Activated T-helper 2 cell treated with anti-CD3 and anti-CD28 coated beads, Interferon-gamma antibody, Interleukin-2, Interleukin-4, amounts not matched to agents 10 μg/mL and 5 μg/mL and 100 μg/mL, durations not matched to agents 14 hours and 24 hours and 36 hours (primary cell): Measurements from ENCODE around the gene LECT2. TPM values are rescaled to one million over a fixed set of nuclear protein-coding genes. Genes with fewer than 3 reads are reported as not detected.

Experiments
- DNase-seq: peaks from one replicate; pipeline ENCODE4 v3.0.0; 2021; ENCODE audit warnings: low spot score
- H3K27ac Mint-ChIP-seq: one replicate; pipeline ENCODE4 v1.8.0; 2021; ENCODE audit warnings: mixed read lengths
- H3K27me3 Mint-ChIP-seq: one replicate; pipeline ENCODE4 v1.8.0; 2021; ENCODE audit warnings: low read depth, mixed read lengths
- H3K36me3 Mint-ChIP-seq: one replicate; pipeline ENCODE4 v1.8.0; 2021; ENCODE audit warnings: low read depth, mixed read lengths
- H3K4me1 Mint-ChIP-seq: one replicate; pipeline ENCODE4 v1.8.0; 2021; ENCODE audit warnings: low read depth, mixed read lengths
- H3K4me3 Mint-ChIP-seq: one replicate; pipeline ENCODE4 v1.8.0; 2021; ENCODE audit warnings: low read depth, mild to moderate bottlenecking, moderate library complexity, mixed read lengths
- H3K9me3 Mint-ChIP-seq: one replicate; pipeline ENCODE4 v1.8.0; 2021; ENCODE audit warnings: mixed read lengths
- intact Hi-C: fragments of 100-400 bp; cut with micrococcal nuclease; formaldehyde crosslinking; loops from one replicate; pipeline ENCODE4 v1.15.1; 2023
- total RNA-seq: library from RNA; stranded (reverse); gene quantifications from 2 replicates; pipeline ENCODE4 v1.2.3, GENCODE V29; 2022

LECT2 gene
- total RNA-seq, 1 donor from 2014 or later: not detected

DNA sequence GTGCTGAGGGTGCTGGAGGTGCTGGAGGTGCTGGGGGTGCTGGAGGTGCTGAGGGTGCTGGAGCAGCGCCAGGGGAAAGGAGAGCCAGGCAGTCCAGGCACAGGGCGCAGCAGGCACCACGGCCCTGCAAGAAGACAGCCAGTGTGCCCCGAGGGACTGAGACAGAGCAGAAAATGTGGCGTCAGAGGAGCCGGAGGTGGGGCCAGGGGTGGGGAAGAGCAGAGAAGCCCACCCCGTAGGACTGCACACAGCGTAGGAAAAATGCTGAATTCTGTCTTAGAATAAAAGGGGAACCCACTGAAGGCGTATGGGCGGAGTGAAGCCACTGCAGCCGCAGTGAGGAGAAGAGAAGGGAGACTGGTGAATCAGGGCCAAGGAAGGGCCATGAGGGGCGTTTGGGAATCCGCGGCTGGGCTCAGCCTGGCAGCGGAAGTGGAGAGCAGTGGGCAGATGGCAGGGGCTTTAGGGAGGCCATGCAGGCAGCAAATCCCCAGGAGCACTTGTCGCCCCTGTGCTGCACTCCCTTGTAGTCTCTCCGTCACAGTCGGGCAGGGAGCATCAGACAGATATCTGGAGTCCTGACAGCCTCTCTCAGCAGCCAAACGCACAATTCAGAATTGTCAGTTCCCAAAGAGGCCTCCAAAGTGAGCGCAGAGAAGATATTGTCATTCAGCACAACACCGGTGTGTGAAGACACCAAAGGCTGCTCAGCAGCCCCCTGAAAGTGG lies 35.9 kb upstream of the LECT2 start:
- H3K4me1 Mint-ChIP-seq: no peaks in the 10 kb centered on the region
- no peaks in the 10 kb centered on the region for H3K9me3 Mint-ChIP-seq

DNA sequence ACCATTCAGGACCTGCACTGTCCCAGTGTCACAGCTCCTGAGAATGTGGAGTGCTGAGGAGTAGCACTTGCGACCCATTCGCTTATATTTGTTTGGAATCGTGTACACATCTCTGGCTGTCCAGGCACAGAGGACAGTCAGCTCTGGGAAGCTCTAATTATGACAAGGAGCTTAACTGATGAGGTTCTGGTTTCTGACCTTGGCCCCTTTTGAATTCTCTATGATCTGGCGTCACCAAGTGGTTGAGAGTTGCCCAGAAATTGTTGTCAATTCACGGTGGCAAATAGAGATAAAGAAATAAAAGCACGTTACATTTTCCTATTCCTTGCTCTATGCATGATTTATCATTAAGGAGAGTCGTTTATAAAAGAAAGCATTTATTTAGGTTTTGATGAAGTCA lies 34.9 kb upstream of the LECT2 start:
- Mint-ChIP-seq H3K27ac (no peak overlapping the region), H3K27me3 (peaks cover 6% of the 10 kb centered on the region), H3K36me3 (no peaks in the 10 kb centered on the region), H3K9me3 (no peaks in the 10 kb centered on the region), H3K4me1 (no peaks in the 10 kb centered on the region), H3K4me3 (no peak overlapping the region)
- DNase-seq: no peak
- intact Hi-C loops: no loop called here

More for the DNA sequence above, 35.9 kb upstream of the LECT2 start:
- intact Hi-C loops: no loop called here
- H3K27me3 Mint-ChIP-seq: peaks cover 8% of the 10 kb centered on the region
- H3K36me3 Mint-ChIP-seq: no peaks in the 10 kb centered on the region
- no peak overlapping the region for H3K4me3 Mint-ChIP-seq
- H3K27ac Mint-ChIP-seq: no peak overlapping the region
- DNase-seq: no peak

DNA sequence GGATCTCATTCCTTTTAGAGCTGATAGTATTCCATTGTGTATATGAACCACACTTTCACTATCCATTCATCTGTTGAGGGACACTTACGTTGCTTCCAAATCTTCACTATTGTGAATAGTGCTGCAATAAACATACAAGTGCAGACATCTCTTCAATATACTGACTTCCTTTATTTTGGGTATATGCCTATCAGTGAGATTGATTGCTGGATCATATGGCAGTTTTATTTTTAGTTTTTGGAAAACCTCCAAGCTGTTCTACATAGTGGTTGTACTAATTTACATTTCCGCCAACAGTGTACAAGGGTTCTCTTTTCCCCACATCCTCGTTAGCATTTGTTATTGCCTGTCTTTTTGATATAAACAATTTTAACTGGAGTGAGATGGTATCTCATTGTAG lies 33.8 kb upstream of the LECT2 start:
- H3K4me1 Mint-ChIP-seq: no peaks in the 10 kb centered on the region
- H3K36me3 Mint-ChIP-seq: no peaks in the 10 kb centered on the region
- H3K27ac Mint-ChIP-seq: no peak overlapping the region
- intact Hi-C loops: no loop called here
- no peaks in the 10 kb centered on the region for H3K9me3 Mint-ChIP-seq
- no peak for DNase-seq
- peaks cover 5% of the 10 kb centered on the region for H3K27me3 Mint-ChIP-seq
- H3K4me3 Mint-ChIP-seq: no peak overlapping the region

DNA sequence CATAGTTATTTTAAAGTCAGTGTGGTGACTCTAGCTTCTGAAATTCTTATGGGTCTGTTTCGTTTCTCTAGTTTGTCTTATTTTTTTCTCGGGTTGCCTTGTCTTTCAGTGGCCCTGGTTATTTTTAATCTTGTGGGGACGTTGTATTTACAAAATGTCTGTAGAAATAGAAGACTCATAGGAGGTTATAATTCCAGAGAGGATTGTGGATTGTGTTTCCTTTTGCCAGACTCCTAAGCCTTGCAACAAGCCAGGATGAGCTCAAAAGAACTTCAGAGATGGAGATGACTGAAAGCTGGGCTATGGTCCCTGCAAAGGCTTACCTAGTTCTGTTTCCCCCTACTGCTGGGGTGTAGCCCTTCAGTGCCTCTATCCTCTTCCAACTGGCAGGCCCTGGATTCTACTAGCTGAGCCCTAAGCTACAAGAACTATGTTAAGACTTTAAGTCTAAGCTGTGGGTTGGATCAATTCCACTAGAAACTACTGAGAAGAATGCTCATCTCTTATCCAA lies 32.2 kb upstream of the LECT2 start:
- Mint-ChIP-seq H3K36me3 (no peaks in the 10 kb centered on the region), H3K27ac (no peak overlapping the region), H3K9me3 (no peaks in the 10 kb centered on the region), H3K4me3 (no peak overlapping the region), H3K27me3 (peaks cover 5% of the 10 kb centered on the region), H3K4me1 (no peaks in the 10 kb centered on the region)
- no peak for DNase-seq
- intact Hi-C loops: no loop called here

DNA sequence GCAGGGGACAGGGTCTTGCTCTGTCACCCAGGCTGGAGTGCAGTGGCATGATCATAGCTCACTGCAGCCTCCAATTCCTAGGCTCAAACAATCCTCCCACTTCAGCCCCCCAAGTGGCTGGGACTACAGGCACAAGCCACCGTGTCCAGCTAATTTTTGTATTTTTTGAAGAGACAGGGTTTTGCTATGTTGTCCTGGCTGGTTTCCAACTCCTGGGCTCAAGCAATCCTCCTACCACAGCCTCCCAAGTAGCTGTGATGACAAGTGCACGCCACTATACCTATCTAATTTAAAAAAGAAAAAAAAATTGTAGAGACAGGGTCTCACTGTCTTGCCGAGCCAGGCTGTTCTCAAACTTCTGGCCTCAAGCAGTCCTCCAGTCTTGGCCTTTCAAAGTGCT lies 31.6 kb upstream of the LECT2 start:
- H3K36me3 Mint-ChIP-seq: no peaks in the 10 kb centered on the region
- H3K4me1 Mint-ChIP-seq: no peaks in the 10 kb centered on the region
- H3K27me3 Mint-ChIP-seq: peaks cover 5% of the 10 kb centered on the region
- no peaks in the 10 kb centered on the region for H3K9me3 Mint-ChIP-seq
- intact Hi-C loops: no loop called here
- no peak for DNase-seq
- H3K4me3 Mint-ChIP-seq: no peak overlapping the region
- H3K27ac Mint-ChIP-seq: no peak overlapping the region

DNA sequence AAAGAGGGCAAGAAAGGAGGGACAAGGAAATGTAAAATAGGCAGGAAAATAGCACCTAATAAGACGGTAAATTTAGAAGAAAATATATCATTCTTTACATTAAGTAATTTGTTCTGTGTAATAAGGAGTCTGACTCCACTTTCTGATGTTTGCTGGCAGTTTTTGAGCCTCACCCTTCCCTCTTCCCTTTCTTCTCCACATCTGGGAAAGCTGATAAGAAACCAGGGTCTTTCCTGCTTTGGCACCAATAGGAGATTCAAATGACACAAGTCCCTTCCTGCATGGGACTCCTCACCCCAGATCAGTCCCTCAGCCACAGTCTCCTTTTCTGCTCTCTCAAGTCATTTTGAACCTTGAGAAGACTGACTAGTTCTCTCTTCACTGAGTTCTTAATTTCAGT lies 31.2 kb upstream of the LECT2 start:
- Mint-ChIP-seq H3K4me3 (no peak overlapping the region), H3K36me3 (no peaks in the 10 kb centered on the region), H3K4me1 (no peaks in the 10 kb centered on the region), H3K27ac (no peak overlapping the region), H3K9me3 (no peaks in the 10 kb centered on the region), H3K27me3 (peaks cover 5% of the 10 kb centered on the region)
- DNase-seq: no peak
- intact Hi-C loops: no loop called here

DNA sequence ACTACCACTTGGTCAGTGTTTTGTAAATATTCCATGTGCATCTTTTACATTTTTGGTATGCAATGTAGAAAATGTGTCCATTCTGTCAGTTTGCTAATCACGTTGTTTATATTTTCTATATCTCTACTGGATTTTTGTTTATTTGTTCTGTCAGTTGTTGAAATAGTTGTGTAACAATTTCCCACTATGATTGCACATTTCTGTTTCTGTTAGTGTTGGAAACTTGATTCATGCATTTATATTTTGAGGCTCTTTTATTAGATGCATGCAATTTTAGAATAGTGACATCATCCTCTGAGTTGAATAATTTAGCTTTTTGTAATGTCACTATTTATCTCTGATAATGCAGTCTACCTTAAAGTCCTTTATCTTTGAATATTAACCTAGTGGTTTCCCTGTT lies 25.8 kb upstream of the LECT2 start:
- intact Hi-C loops: no loop called here
- Mint-ChIP-seq H3K27me3 (peaks cover 16% of the 10 kb centered on the region), H3K9me3 (no peaks in the 10 kb centered on the region), H3K4me3 (no peak overlapping the region), H3K4me1 (no peaks in the 10 kb centered on the region), H3K36me3 (no peaks in the 10 kb centered on the region), H3K27ac (no peak overlapping the region)
- no peak for DNase-seq

DNA sequence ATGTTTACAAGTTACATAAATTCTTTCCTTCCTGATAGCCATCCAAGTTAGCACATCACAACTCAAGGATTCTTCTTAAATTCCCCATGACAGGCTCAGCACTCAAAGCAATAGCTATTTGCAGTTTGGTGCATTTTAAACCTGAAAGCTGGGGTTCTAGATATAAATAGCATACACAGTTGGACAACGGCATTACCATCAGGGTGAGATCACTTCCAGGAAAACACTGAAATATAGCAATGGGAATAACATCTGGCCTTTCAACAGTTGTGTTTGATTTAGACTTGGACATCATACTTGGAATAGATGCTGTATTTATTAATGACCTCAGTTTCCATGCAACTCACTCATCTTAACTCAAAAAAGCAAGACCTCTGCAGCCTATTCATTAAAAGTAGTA lies 24.7 kb upstream of the LECT2 start:
- H3K36me3 Mint-ChIP-seq: no peaks in the 10 kb centered on the region
- H3K27ac Mint-ChIP-seq: no peak overlapping the region
- no peaks in the 10 kb centered on the region for H3K9me3 Mint-ChIP-seq
- DNase-seq: no peak
- no peak overlapping the region for H3K4me3 Mint-ChIP-seq
- intact Hi-C loops: loop anchor here (5.0 kb wide), 1 partner anchor 63 kb away; no protein-coding TSS in a partner anchor
- no peaks in the 10 kb centered on the region for H3K4me1 Mint-ChIP-seq
- H3K27me3 Mint-ChIP-seq: peaks cover 20% of the 10 kb centered on the region

DNA sequence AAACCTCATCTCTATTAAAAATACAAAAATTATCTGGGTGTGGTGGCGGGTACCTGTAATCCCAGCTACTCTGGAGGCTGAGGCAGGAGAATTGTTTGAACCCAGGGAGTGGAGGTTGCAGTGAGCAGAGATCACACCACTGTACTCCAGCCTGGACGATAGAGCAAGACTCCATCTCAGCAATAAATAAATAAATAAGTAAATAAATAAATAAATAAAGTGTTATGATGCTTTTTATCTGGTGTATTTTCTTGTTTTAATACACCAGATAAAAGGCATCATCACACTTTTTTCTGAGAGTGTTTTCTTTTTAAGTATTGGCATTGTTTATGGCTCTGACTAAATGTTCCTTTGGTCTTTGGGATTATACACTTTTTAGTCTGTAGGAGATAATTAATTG lies 24.2 kb upstream of the LECT2 start:
- intact Hi-C loops: loop anchor here (5.0 kb wide), 1 partner anchor 63 kb away; no protein-coding TSS in a partner anchor
- Mint-ChIP-seq H3K4me1 (no peaks in the 10 kb centered on the region), H3K27ac (no peak overlapping the region), H3K4me3 (no peak overlapping the region), H3K27me3 (peaks cover 22% of the 10 kb centered on the region), H3K9me3 (no peaks in the 10 kb centered on the region), H3K36me3 (no peaks in the 10 kb centered on the region)
- DNase-seq: no peak

DNA sequence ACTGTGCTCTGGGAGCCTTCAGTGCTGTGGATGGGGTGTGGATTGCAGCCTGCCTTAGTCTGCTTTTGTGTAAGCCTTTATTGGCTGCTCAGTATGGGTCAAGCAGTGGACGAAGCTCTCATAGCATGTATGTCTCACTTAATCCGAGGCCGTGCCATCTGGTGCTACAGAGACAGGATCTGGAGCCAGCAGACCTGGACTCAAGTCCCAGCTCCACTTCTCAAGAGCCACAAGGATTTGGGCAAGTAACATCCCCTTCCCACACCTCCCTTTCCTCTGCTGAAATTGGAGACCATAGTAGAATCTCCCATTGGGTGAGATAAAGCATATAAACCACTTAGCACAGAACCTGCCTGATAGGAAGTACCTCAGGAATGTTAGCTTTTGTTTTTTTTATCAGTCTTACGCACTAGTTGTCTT lies 23.4 kb upstream of the LECT2 start:
- H3K36me3 Mint-ChIP-seq: no peaks in the 10 kb centered on the region
- H3K9me3 Mint-ChIP-seq: no peaks in the 10 kb centered on the region
- H3K27me3 Mint-ChIP-seq: peaks cover 29% of the 10 kb centered on the region
- DNase-seq: no peak
- no peak overlapping the region for H3K4me3 Mint-ChIP-seq
- intact Hi-C loops: loop anchor here (5.0 kb wide), 1 partner anchor 64 kb away; no protein-coding TSS in a partner anchor
- H3K27ac Mint-ChIP-seq: no peak overlapping the region
- no peaks in the 10 kb centered on the region for H3K4me1 Mint-ChIP-seq

DNA sequence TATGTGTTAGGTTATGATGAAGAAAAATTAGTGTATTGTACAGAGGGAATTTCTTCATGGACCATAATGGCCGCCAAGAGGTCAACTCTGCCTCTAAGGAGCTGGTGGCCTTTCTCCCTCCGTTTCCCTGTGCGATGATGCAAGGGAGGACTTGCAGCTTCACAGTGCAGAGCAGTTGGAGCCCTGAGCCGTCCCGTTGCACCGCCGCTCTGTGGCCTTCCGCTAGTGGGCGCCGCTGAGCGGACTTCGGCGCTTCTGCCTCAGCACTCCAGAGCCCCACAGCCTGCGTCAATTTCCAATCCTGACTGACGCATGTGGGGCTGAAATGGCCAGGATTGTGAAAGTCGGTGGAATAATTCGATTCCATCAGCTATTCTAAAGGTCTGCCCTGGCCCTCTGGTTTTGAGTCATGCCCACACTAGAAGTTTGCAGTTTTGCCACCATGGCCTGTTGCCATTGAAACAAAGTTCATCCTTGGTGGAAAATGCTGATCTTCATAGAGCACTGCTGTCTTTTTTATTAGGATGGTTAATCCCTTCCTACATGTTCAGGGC lies 22.7 kb upstream of the LECT2 start:
- no peak overlapping the region for H3K4me3 Mint-ChIP-seq
- H3K27ac Mint-ChIP-seq: no peak overlapping the region
- DNase-seq: peak; percentile 47
- no peaks in the 10 kb centered on the region for H3K36me3 Mint-ChIP-seq
- peaks cover 29% of the 10 kb centered on the region for H3K27me3 Mint-ChIP-seq
- intact Hi-C loops: loop anchor here (1.0 to 5.0 kb wide), 3 partner anchors 65 to 105 kb away; no protein-coding TSS in a partner anchor
- no peaks in the 10 kb centered on the region for H3K9me3 Mint-ChIP-seq
- H3K4me1 Mint-ChIP-seq: no peaks in the 10 kb centered on the region

DNA sequence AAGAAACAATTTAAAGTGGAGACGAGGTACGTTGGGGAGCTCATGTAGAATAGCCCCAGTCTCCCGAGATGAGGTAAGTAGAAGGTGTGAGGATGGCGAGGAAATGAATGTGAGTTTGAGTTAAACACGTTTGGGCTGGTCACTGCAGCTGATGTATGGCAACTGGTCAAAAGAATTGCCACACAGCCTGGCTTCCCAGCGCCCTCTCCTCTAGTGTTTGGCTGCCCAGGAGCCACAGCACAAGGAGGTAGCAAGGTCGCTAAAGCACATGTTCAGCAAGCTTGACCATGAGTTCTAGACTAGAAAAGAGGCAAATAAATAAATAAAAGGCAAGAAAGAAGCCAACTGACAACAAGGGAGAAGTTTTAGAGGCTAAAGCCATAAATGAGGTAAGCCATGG lies 21.4 kb upstream of the LECT2 start:
- H3K36me3 Mint-ChIP-seq: no peaks in the 10 kb centered on the region
- H3K4me3 Mint-ChIP-seq: no peak overlapping the region
- no peaks in the 10 kb centered on the region for H3K9me3 Mint-ChIP-seq
- H3K27ac Mint-ChIP-seq: no peak overlapping the region
- H3K27me3 Mint-ChIP-seq: peaks cover 32% of the 10 kb centered on the region
- intact Hi-C loops: loop anchor here (5.0 kb wide), 1 partner anchor 66 kb away; no protein-coding TSS in a partner anchor
- H3K4me1 Mint-ChIP-seq: no peaks in the 10 kb centered on the region
- no peak for DNase-seq

DNA sequence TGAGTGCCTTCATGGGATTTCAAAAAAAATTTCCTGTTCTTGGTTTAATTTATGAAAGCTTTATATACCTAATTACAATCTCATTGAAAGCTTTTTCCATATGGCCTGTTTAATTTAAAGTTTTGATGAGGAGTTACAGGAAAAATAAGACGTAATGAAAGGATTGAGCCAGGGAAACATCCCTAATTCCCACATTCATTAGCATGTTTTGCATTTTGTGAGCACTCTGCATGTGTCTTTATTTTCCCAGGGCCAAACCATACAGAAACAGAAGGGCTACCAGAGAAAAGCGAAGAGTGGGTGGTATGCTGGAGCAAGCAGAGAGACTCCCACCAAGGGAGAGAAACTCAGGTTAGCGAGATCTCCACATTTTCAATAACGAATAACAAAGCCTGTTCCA lies 20.3 kb upstream of the LECT2 start:
- intact Hi-C loops: loop anchor here (5.0 kb wide), 1 partner anchor 67 kb away; no protein-coding TSS in a partner anchor
- H3K4me1 Mint-ChIP-seq: no peaks in the 10 kb centered on the region
- H3K9me3 Mint-ChIP-seq: no peaks in the 10 kb centered on the region

More for the DNA sequence above, 20.3 kb upstream of the LECT2 start:
- no peak for DNase-seq
- Mint-ChIP-seq H3K36me3 (no peaks in the 10 kb centered on the region), H3K27me3 (peaks cover 34% of the 10 kb centered on the region), H3K4me3 (no peak overlapping the region), H3K27ac (no peak overlapping the region)
